GM12891 (cell line): ENCODE results near the gene TMEM237. TPM values are rescaled to one million over a fixed set of nuclear protein-coding genes. Genes with fewer than 3 reads are reported as not detected.
"Not testable (repeated sequence)": the region's sequence is repeated elsewhere in the genome, so short reads cannot be mapped to it uniquely, and the experiment has no call there.

Experiments
- DNase-seq: peaks from one replicate; pipeline ENCODE4 v3.0.0; 2011; ENCODE audit warnings: low spot score; ENCODE audit not compliant: insufficient read length
- FAIRE-seq: peaks from 2 replicates; lab custom pipeline; 2011; peaks lifted over from hg19 to GRCh38; lab: Jason Lieb, UNC
- PAX5 ChIP-seq: IDR thresholded peaks from 2 replicates; pipeline ENCODE4 v1.6.1; 2011; ENCODE audit warnings: low read length, moderate library complexity, mild to moderate bottlenecking; ENCODE audit not compliant: insufficient read depth, severe bottlenecking
- POLR2A ChIP-seq: IDR thresholded peaks from 2 replicates; pipeline ENCODE4 v1.6.1; 2011; ENCODE audit warnings: low read depth, low read length, control low read depth
- POLR2AphosphoS5 ChIP-seq: IDR thresholded peaks from 2 replicates; pipeline ENCODE4 v1.6.1; 2011; ENCODE audit warnings: low read depth, low read length, control low read depth
- POU2F2 ChIP-seq: IDR thresholded peaks from 2 replicates; pipeline ENCODE4 v1.6.1; 2011; ENCODE audit warnings: low read depth, mild to moderate bottlenecking, control low read depth, low read length, moderate library complexity
- SPI1 ChIP-seq: IDR thresholded peaks from 2 replicates; pipeline ENCODE4 v1.6.1; 2011; ENCODE audit warnings: low read depth, low read length, control low read depth
- TAF1 ChIP-seq: IDR thresholded peaks from 2 replicates; pipeline ENCODE4 v1.6.1; 2011; ENCODE audit warnings: low read depth, low read length, control low read depth
- polyA plus RNA-seq: library from polyadenylated mRNA; unstranded; fragments of >200 nt; gene quantifications from one replicate; pipeline ENCODE4 v1.2.1, GENCODE V29; 2012; ENCODE audit warnings: low read depth, missing spikeins, inconsistent platforms; ENCODE audit not compliant: missing spikeins

The TMEM237 gene
- 8.8 TPM for polyA plus RNA-seq

DNA sequence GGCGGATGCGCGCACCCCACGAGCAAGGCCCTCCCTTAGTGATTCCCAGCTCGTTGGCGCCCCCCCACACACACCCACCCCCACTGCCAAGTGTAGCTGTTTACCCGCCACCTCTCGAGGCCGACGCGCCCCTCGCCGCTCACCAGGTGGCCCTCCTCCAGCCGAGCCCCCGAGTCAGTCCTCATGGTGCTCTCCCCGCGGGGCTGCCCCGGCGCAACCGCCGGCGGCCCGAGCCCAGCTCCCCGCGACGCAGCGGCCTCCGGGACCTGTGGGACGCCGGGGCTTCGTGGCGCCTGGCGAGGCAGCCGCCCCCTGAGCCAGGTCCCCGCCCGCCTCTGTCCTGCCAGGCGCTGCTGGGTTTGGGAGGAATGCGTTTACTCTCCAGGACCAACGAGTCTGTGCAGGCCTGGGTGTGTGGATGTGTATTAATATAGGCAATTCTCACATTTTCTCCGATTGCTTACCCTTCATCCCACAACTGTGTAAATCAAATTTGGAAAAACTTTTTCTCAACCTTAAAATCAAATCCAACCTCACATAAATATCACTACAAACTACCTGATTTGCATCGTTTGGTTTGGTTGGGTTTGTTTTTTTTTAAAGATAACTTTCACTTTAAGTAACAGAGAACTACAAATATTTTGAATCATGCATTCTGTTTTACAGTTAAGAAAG is at the start of gene TMEM237:
TSS of gene TMEM237 (minus strand) at position 288 of the 675 bp plus-strand sequence. CDS start at position 185, 103 bp downstream.
- FAIRE-seq (peak; percentile 89), DNase-seq (peak; percentile 51)
- TF ChIP-seq TAF1, result no peak
- TF ChIP-seq POLR2AphosphoS5, result no peak
- TF ChIP-seq POLR2A, result no peak
- no peak for TF ChIP-seq SPI1
- TF ChIP-seq POU2F2, result no peak
- TF ChIP-seq PAX5, result no peak

DNA sequence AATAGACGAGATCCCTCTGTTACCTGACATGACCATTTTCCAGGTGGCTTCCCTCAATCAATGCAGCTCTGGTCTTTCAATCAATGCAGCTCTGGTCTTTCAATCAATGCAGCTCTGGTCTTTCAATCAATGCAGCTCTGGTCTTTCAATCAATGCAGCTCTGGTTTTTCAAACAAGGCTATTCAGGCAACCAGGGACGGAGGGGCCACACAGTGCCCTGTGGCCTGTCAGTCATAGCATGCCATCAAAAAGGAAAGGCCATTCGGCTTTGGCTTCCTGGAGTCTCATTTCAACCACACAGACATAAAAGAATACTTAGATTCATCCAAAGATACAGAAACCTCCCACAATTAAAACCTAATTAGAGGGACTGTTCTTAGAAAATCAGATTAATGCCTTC is 41.9 kb upstream of the TMEM237 start:
- DNase-seq (no peak), FAIRE-seq (no peak)
- TF ChIP-seq POU2F2, result no peak

GRCh38 chr2:201680743-201681142 is 37.4 kb upstream of the TMEM237 start:
- DNase-seq (no peak), FAIRE-seq (no peak)
- TF ChIP-seq POLR2AphosphoS5 (no peak), TAF1 (no peak), POU2F2 (no peak), PAX5 (no peak), POLR2A (no peak), SPI1 (no peak)

DNA sequence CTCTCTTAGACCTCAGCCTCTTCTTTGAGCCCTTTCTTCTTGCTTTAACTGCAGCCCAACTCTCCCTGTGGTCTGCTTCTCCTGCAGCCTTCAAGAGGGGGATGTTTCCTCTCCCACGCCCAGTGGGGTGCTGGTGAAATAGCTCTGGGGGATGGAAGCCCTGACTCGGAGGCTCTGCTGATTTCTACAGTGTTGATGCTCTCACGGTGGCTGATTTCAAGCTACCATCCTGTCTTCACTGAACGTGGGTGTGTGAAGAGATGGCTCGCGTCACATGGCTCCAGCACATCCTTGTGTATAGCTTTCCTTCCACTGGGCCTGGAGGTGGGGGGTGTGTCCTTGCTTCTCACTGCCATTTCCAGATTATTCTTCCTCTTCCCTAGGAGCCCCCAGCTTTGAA is 35.1 kb upstream of the TMEM237 start:
- no peak for FAIRE-seq
- TF ChIP-seq POLR2A (no peak), SPI1 (no peak), POLR2AphosphoS5 (no peak), TAF1 (no peak), PAX5 (no peak), POU2F2 (no peak)
- DNase-seq, result no peak

- no peak for DNase-seq
- TF ChIP-seq POLR2A (no peak), TAF1 (no peak), POLR2AphosphoS5 (no peak), PAX5 (no peak), SPI1 (no peak), POU2F2 (no peak)
- no peak for FAIRE-seq
Observed at GRCh38 chr2:201675454-201675853, 32.2 kb upstream of the TMEM237 start.

DNA sequence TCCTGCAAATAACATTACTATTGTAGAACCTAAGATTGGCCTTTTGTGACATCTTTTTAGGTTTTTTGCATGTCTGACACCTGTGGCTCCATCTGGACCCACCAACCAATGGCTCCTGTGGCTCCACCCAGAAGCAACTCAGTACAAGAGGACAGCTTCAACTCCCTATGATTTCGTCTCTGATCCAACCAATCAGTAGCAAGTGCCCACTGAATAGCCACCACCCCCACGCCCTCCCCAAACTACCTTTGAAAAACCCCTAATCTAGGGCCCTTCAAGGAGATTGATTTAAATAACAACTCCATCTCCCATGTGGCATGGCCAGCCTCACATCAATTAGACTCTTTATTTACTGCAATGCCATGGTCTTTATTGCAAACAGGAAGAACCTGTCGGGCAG is 31.5 kb upstream of the TMEM237 start:
- TF ChIP-seq POLR2A (no peak), POLR2AphosphoS5 (no peak), PAX5 (no peak), POU2F2 (no peak), SPI1 (no peak), TAF1 (no peak)
- FAIRE-seq (no peak), DNase-seq (no peak)

GRCh38 chr2:201674298-201674697 is 31.0 kb upstream of the TMEM237 start:
- no peak for TF ChIP-seq POLR2A
- no peak for TF ChIP-seq POLR2AphosphoS5
- TF ChIP-seq SPI1, result no peak
- no peak for TF ChIP-seq POU2F2
- no peak for TF ChIP-seq TAF1
- no peak for TF ChIP-seq PAX5
- no peak for DNase-seq
- FAIRE-seq, result no peak

GRCh38 chr2:201673546-201673945 is 30.2 kb upstream of the TMEM237 start:
- no peak for DNase-seq
- no peak for FAIRE-seq
- TF ChIP-seq TAF1 (no peak), POLR2AphosphoS5 (no peak), PAX5 (no peak), SPI1 (no peak), POU2F2 (no peak), POLR2A (no peak)

GRCh38 chr2:201671205-201671604 is 27.9 kb upstream of the TMEM237 start:
- not testable (repeated sequence) for DNase-seq, FAIRE-seq

DNA sequence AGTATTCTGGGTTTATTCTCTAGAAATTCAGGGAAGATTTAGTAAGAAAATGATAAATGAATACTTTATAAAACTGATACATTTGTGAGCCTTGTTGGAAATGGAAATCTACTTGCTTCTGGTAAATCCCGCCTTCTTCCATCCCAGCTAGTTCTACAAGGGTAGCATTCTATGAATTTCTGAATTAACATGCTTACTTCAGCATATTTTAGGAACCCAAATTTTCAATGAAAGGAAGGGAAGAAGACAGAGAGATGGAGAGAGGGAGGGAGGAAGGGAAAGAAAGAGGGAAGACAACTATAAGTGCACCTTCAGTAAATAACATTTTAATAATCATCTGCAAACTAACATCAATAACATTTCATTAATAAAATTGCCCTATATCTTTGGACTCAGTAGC is 26.6 kb upstream of the TMEM237 start:
- DNase-seq (no peak), FAIRE-seq (no peak)
- TF ChIP-seq SPI1 (no peak), TAF1 (no peak), POLR2AphosphoS5 (no peak)

- DNase-seq (no peak), FAIRE-seq (no peak)
- no peak for TF ChIP-seq POLR2A
- TF ChIP-seq POU2F2, result no peak
- TF ChIP-seq SPI1, result no peak
- TF ChIP-seq POLR2AphosphoS5, result no peak
Observed at GRCh38 chr2:201668402-201668910, 25.2 kb upstream of the TMEM237 start.
